Hepatocyte (in vitro differentiated cells): Measurements from ENCODE around the gene USP36.
"Not testable (repeated sequence)": the region's sequence is repeated elsewhere in the genome, so short reads cannot be mapped to it uniquely, and the experiment has no call there.

ENCODE experiments used
- EZH2 ChIP-seq: fragments of 200-600 bp; sonication (generic); IDR thresholded peaks from 2 replicates; pipeline ENCODE4 v1.6.1; 2016; ENCODE audit warnings: antibody characterized with exemption, mild to moderate bottlenecking, borderline replicate concordance
- EZH2phosphoT487 ChIP-seq: fragments of 200-600 bp; sonication (generic); IDR thresholded peaks from one replicate; pipeline ENCODE4 v1.6.1; 2018; ENCODE audit warnings: antibody characterized with exemption, mild to moderate bottlenecking, low read depth, moderate library complexity; ENCODE audit not compliant: unreplicated experiment, severe bottlenecking
- TF ChIP-seq, protein P1 (sequence below): fragments of 200-600 bp; sonication (generic); IDR thresholded peaks from 2 replicates; pipeline ENCODE4 v1.5.1; 2016; ENCODE audit warnings: antibody characterized with exemption, mild to moderate bottlenecking; ENCODE audit not compliant: poor library complexity

GRCh38 chr17:78867046-78867445, 26.4 kb upstream of the USP36 start:
- TF ChIP-seq, protein P1, sequence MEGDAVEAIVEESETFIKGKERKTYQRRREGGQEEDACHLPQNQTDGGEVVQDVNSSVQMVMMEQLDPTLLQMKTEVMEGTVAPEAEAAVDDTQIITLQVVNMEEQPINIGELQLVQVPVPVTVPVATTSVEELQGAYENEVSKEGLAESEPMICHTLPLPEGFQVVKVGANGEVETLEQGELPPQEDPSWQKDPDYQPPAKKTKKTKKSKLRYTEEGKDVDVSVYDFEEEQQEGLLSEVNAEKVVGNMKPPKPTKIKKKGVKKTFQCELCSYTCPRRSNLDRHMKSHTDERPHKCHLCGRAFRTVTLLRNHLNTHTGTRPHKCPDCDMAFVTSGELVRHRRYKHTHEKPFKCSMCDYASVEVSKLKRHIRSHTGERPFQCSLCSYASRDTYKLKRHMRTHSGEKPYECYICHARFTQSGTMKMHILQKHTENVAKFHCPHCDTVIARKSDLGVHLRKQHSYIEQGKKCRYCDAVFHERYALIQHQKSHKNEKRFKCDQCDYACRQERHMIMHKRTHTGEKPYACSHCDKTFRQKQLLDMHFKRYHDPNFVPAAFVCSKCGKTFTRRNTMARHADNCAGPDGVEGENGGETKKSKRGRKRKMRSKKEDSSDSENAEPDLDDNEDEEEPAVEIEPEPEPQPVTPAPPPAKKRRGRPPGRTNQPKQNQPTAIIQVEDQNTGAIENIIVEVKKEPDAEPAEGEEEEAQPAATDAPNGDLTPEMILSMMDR: not testable (repeated sequence)
- TF ChIP-seq EZH2, EZH2phosphoT487: not testable (repeated sequence)
